Activated T-helper 9 cell treated with anti-CD3 and anti-CD28 coated beads, Interleukin-2, amount 50 U/mL, for 16 hours (primary cell): ENCODE data around the gene MPHOSPH10.
"Not testable (repeated sequence)": the region's sequence is repeated elsewhere in the genome, so short reads cannot be mapped to it uniquely, and the experiment has no call there.

ENCODE experiments used
- DNase-seq: peaks from one replicate; pipeline ENCODE4 v3.0.0-alpha.2; 2020; ENCODE audit warnings: low read depth

Gene MPHOSPH10

DNA sequence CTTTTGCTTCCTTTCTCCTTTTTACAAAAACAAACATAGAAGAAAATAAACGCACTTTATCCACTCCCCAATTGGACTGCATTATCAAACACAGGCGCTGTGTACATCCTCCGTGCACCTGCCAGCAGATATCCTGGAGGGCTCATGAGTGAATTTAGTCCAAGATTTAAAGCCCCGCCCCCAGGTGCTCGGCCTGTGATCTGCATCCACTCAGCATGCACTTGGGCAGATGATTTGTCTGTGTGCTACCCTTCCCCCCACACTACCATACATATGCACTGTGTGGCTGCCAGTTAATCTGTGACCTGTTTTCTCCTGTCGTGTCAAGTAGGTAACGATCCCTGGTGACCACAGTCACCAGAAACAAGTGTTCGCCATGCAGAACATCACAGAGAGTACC, 48.4 kb downstream of the MPHOSPH10 start:
- DNase-seq, result not testable (repeated sequence)

DNA sequence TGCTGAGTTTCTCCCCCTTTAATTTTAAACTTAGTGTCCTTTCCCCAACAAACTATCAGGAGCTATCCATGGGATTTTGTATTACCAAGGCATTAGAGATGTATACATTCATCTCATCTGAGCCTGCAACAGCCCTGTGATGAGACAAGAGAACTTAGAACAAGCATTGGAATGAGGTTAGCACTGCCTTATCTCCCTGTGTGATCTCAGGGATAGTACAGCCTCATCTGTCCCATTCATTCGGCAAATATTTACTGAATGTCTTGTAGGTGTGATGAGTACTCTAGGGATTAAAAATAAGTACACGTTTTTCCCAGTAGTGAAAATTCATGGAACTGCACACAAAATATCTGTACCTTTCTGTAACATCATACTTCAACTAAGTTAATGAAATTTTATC, 50.9 kb downstream of the MPHOSPH10 start:
- DNase-seq, result no peak

DNA sequence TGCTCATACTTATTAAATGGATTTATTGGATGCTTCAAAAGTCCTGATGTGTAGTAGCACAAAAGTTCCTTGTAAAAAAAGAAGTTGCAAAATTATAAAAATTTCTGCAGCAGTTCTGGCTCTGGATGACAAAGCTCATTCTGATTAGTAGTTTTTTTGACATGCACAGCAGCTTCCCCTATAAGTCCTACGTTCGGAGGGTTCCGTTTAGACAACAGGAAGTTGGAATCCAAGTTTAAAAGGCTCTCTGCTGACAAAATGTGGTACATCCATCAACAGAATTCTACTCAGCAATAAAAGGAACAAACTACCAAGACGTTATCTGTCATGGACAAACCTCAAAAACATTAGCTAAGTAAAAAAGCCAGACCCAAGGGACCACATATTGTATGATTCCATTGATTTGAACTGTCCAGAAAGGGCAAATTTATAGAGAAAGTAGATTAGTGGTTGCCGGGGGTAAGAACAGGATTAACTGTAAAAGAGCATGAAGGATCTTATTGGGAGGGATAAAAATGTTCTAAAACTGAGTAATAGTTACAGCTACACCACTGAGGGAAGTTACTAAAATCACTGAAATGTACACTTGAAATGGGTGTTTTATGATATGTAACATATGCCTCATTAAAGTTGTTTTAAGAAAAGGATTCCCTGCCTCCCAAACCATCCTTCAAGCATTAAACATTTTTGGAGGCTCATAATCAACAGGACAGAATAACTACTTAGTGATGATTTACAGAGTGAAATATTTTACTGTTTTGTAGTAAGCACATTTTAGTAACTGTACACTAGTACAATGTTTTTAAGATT, 53.1 kb downstream of the MPHOSPH10 start:
- DNase-seq, result not testable (repeated sequence)

DNA sequence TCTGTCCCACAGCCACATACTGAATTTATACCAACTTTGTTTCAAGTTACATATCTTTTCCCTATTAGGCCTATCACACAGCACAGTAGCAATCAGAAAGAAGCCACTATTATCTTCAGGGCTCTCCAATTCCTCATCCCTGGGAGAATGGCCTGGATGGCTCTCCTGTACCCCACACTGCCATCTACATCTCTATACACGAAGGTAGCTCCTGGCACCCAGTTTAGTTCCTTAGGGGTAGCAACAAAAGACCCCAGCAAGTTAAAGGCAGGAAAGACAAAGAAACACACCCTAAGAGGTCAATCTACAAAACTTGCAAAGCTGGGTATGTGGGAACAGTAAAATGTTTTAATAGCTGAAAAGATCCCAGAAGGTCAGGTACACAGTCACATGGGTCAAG, 56.5 kb downstream of the MPHOSPH10 start:
- no peak for DNase-seq

DNA sequence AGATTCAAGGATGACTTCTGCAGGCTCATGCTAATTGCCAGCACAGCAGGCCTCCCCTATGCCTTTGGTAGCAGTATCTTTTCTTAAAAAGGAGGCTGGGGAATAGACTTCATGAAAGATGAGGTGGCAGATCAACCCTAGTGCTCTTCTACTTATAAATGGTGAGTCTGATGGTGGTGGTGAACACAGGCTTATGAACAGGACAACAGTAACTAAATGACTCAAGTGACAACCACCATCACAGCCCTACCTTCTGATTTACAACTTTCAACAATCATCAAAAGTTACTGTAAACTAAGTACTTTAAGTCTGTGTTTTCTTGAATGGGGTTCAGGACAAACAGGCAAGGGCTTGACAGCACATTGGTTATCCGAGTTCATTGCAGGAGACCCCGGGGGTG, 57.2 kb downstream of the MPHOSPH10 start:
- DNase-seq, result no peak

DNA sequence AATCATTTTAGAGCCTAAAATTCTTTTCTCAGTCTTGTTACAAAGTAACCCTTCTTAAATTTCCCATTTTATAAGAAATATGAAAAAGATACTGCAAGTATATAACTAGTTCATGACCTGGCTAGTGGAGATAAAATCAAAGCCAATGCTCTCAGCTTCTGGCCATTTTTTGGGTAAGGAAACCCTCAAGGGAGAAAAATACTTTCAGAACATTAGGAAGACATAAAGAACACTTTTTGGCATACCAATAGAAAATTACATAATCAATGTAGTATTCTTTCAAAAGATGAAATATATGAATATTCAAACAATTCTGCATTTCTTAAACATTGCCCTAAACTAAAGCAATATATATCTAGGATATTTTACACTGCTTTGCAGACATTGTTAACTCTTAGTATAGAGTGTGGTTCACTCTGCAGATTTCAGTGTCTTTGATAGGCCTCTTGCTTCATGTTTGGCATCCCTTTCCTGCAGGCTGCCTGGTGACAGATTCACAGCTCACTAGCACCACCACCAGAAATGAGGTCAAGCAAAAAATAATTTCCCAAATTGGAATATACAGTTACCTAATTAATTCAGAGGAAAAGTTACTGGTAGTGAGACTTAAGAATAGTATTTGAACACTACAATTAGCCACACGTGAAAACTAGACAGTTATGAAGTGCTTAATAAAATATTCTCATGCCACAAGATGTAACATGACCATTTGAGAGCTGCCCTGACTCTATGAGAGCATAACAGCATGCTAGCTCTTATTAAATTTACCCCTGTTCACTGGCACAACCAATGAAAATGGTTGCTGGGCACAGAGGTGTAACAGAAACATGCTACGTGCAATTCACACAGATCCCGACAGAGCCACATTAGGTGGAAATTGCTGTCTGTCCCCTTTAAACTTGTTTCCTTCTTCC, 60.5 kb downstream of the MPHOSPH10 start:
- no peak for DNase-seq

DNA sequence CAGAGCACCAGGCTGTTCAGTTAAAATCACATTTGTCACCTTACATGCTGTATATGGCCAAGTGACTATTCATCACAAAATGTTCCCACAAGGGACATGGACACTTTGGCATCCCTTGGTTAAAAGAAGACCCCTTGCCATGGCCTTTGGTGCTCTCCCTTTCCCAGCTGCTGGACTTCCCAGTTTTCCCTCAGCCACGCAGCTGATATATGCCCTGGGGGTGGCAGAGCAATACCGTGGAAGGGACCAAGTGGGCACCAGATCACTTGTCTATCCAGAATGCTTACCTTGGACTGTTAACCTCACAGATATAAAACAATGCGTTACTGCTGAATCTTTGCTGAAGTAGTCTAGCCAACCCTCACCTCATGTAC, 61.1 kb downstream of the MPHOSPH10 start:
- DNase-seq, result no peak
